ENCODE measurements around the gene EFNA3. TPM values are rescaled to one million over a fixed set of nuclear protein-coding genes. Genes with fewer than 3 reads are reported as not detected.

EFNA3 gene
- total and polyA plus RNA-seq, 9 of the 15 experiments (the other 6 are each of a cell fraction or from before 2014, with no cell fraction given) = 0.59 to 7.9 (median 4.7) TPM

DNA sequence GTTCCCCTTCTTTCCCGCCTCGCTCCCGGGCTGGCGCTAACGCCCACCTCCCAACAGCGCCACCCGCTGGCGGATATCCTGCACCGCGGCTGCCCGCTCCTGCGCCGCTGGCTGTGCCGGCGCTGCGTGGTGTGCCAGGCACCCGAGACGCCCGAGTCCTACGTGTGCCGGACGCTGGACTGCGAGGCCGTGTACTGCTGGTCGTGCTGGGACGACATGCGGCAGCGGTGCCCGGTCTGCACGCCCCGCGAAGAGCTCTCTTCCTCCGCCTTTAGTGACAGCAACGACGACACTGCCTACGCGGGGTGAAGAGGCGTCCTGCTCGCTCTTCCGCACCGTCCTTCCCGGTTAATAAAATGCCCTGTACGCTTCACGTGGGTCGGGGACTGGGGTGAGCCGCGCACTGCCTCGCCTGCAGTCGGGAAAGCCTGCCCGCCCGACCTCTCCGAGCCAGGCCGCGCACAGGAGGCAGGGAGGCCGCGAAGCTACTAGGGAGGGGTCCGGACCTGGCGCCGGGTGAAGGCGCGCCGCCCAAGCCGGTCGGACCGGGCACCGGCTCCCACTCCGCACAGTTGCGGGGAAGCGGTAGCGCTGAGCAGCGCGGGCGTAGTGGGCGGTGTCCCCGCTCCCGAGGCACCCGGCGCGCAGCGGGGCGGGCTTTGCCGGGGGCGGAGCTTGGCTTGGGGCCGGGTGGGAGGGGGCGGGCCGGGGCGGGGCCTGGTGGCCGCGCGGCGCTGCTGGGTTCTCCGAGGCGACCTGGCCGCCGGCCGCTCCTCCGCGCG is 27.9 kb upstream of the EFNA3 start, which contains the start of gene ADAM15 (continued):
- peak in 1 of 2 experiments; percentile 51; a peak in 1 of 4 replicates for TF ChIP-seq TEAD1 (CRISPR knock-in tag; IDR thresholded peaks at IDR 0.05)
- peak; percentile 67; the same call in 1 of the 2 replicates for TF ChIP-seq SUPT5H (IDR thresholded peaks at IDR 0.05)
- TF ChIP-seq CREM (IDR thresholded peaks at IDR 0.05; ENCODE audit: low read depth) = peak; percentile 65
- TF ChIP-seq, protein P1, sequence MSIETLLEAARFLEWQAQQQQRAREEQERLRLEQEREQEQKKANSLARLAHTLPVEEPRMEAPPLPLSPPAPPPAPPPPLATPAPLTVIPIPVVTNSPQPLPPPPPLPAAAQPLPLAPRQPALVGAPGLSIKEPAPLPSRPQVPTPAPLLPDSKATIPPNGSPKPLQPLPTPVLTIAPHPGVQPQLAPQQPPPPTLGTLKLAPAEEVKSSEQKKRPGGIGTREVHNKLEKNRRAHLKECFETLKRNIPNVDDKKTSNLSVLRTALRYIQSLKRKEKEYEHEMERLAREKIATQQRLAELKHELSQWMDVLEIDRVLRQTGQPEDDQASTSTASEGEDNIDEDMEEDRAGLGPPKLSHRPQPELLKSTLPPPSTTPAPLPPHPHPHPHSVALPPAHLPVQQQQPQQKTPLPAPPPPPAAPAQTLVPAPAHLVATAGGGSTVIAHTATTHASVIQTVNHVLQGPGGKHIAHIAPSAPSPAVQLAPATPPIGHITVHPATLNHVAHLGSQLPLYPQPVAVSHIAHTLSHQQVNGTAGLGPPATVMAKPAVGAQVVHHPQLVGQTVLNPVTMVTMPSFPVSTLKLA (conservative IDR thresholded peaks at IDR 0.05) = peak; percentile 62 to 82
- peak; percentile 68 for TF ChIP-seq POLR2A (conservative IDR thresholded peaks at IDR 0.05)
- peak; percentile 85; the same call in 1 of the 2 replicates for TF ChIP-seq NR1H2 (CRISPR knock-in tag; IDR thresholded peaks at IDR 0.05)
- TF ChIP-seq ZNF717 (CRISPR knock-in tag; IDR thresholded peaks at IDR 0.05) = no peak
- TF ChIP-seq KDM2B (CRISPR knock-in tag; IDR thresholded peaks at IDR 0.05) = peak; percentile 38; the same call in 1 of the 2 replicates
- TF ChIP-seq HDAC2 (IDR thresholded peaks at IDR 0.05) = peak; percentile 47; the same call in 1 of the 2 replicates
- 0 out of 4 replicates have a peak, but pooled peaks of 1 of the 2 experiments have one; percentile 45 for TF ChIP-seq TBL1XR1 (IDR thresholded peaks at IDR 0.05; ENCODE audit: low read length in 2 of 2)
- peak; percentile 80 for TF ChIP-seq FIP1L1 (IDR thresholded peaks at IDR 0.05; ENCODE audit: low read depth, low read length, poor library complexity, severe bottlenecking)
- TF ChIP-seq ETV5 (CRISPR knock-in tag; IDR thresholded peaks at IDR 0.05; ENCODE audit: low read depth) = peak; percentile 71
- peak; percentile 41 to 83; a peak in 3 of 4 replicates for TF ChIP-seq MAZ (CRISPR knock-in tag; conservative IDR thresholded peaks at IDR 0.05 in 1 of 2, IDR thresholded peaks at IDR 0.05 in 1 of 2)
- peak in 1 of 2 experiments; percentile 45; a peak in 1 of 4 replicates for TF ChIP-seq NONO (IDR thresholded peaks at IDR 0.05; ENCODE audit: low read depth in 2 of 2, low read length in 1 of 2)
- 0 out of 2 replicates have a peak, but pooled peaks have one; percentile 17 for TF ChIP-seq KLF16 (IDR thresholded peaks at IDR 0.05)
- peak; percentile 36; the same call in 1 of the 2 replicates for TF ChIP-seq CREB1 (IDR thresholded peaks at IDR 0.05)
- peak; percentile 68 for TF ChIP-seq CREB1 (CRISPR knock-in tag; IDR thresholded peaks at IDR 0.05)
- TF ChIP-seq SAP30 (IDR thresholded peaks at IDR 0.05; ENCODE audit: borderline replicate concordance, insufficient read depth, low read depth, low read length, poor library complexity, severe bottlenecking) = peak; percentile 70
- TF ChIP-seq ATF1 (CRISPR knock-in tag; IDR thresholded peaks at IDR 0.05) = no peak
- TF ChIP-seq ATF1 (tag; IDR thresholded peaks at IDR 0.05) = peak; percentile 81
- peak; percentile 56 for TF ChIP-seq PHF20 (IDR thresholded peaks at IDR 0.05; ENCODE audit: partially characterized antibody)
- peak; percentile 88 for TF ChIP-seq GABPB1 (CRISPR knock-in tag; IDR thresholded peaks at IDR 0.05)
- TF ChIP-seq, protein P2, sequence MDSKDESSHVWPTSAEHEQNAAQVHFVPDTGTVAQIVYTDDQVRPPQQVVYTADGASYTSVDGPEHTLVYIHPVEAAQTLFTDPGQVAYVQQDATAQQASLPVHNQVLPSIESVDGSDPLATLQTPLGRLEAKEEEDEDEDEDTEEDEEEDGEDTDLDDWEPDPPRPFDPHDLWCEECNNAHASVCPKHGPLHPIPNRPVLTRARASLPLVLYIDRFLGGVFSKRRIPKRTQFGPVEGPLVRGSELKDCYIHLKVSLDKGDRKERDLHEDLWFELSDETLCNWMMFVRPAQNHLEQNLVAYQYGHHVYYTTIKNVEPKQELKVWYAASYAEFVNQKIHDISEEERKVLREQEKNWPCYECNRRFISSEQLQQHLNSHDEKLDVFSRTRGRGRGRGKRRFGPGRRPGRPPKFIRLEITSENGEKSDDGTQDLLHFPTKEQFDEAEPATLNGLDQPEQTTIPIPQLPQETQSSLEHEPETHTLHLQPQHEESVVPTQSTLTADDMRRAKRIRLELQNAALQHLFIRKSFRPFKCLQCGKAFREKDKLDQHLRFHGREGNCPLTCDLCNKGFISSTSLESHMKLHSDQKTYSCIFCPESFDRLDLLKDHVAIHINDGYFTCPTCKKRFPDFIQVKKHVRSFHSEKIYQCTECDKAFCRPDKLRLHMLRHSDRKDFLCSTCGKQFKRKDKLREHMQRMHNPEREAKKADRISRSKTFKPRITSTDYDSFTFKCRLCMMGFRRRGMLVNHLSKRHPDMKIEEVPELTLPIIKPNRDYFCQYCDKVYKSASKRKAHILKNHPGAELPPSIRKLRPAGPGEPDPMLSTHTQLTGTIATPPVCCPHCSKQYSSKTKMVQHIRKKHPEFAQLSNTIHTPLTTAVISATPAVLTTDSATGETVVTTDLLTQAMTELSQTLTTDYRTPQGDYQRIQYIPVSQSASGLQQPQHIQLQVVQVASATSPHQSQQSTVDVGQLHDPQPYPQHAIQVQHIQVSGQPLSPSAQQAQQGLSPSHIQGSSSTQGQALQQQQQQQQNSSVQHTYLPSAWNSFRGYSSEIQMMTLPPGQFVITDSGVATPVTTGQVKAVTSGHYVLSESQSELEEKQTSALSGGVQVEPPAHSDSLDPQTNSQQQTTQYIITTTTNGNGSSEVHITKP (IDR thresholded peaks at IDR 0.05; ENCODE audit: partially characterized antibody) = peak; percentile 38
- TF ChIP-seq PHF8 (IDR thresholded peaks at IDR 0.05; ENCODE audit: borderline replicate concordance, low read length) = peak; percentile 77; the same call in 1 of the 2 replicates
